ENCODE measurements around the gene MRPL50.

Gene MRPL50

DNA sequence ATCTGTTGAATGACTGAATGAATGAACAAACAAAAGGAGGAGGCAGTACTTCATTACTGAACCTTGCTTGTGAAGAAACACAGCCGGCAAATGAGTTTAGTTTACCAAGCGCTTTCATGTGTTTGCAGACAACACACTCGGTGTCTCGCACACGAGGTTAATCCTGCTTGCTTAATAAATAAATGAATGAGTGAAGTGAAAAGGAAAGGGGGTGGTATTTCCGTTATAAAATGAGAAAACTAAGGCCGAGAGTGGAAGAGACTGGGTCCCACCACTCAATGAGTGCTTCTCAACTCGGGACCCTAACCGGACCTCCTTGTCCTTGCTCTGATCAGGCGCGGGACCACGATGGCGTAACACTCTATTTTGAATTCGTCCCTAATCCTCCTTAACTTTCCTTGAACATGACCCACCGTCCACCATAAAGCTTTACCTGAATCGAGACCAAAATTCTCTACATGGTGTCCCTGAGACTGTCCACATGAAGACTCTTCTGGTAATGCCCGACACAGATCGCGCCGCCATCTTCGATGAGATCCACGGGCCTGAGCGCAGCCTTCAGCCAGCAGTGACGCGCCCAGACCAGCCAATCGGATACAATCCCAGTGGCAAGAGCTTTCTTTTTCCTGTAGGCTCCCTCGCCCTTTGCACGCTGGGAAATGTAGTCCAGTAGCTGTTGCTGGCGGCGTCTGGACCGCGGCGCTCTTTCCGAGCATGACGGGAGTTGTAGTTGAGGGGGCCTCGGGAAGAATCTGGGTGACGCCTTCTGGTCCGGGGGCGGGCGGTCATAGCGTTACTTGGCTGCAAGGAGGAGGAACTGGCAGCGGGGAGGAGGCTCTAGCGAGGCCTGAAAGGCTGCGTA lies at the start of gene MRPL50, which contains the start of gene ZNF189:
Gene MRPL50, minus strand, starts transcription at position 551 of the 862 bp plus-strand sequence. Its CDS starts 26 bp downstream, at position 525.
Gene ZNF189, plus strand, starts transcription at position 784 of the 862 bp plus-strand sequence. CDS start 306 bp downstream, outside the sequence.
- TF ChIP-seq ARNT (IDR thresholded peaks at IDR 0.05) (no peak), ZNF384 (IDR thresholded peaks at IDR 0.05) (no peak), NFRKB (IDR thresholded peaks at IDR 0.05) (peak; percentile 53; the same call in 1 of the 2 replicates), TARDBP (IDR thresholded peaks at IDR 0.05) (no peak), SUZ12 (IDR thresholded peaks at IDR 0.05) (no peak; the same call in 1 of the 2 replicates), FOXA1 (IDR thresholded peaks at IDR 0.05) (no peak), ELF4 (IDR thresholded peaks at IDR 0.05) (peak; percentile 63; the same call in 1 of the 2 replicates), LEF1 (IDR thresholded peaks at IDR 0.05; ENCODE audit: borderline replicate concordance) (no peak), HDGF (IDR thresholded peaks at IDR 0.05; ENCODE audit: borderline replicate concordance) (no peak), L3MBTL2 (conservative IDR thresholded peaks at IDR 0.05) (peak; percentile 81), CTBP1 (IDR thresholded peaks at IDR 0.05; ENCODE audit: borderline replicate concordance) (no peak), BHLHE40 (IDR thresholded peaks at IDR 0.05; ENCODE audit: borderline replicate concordance) (no peak)
- peak; percentile 94 for DNase-seq (ENCODE audit: extremely low spot score)
- POLR2A ChIA-PET: interaction anchor here (0.6 to 1.5 kb wide), 14 partner anchors 9 to 135 kb away, joined by 3 to 13 read pairs (median 4); partner anchors contain the start of gene RNF20
- CTCF ChIA-PET: interaction anchor here (1.1 to 1.3 kb wide), 2 partner anchors 10 to 51 kb away, joined by 3 to 7 read pairs; no protein-coding TSS in a partner anchor

DNA sequence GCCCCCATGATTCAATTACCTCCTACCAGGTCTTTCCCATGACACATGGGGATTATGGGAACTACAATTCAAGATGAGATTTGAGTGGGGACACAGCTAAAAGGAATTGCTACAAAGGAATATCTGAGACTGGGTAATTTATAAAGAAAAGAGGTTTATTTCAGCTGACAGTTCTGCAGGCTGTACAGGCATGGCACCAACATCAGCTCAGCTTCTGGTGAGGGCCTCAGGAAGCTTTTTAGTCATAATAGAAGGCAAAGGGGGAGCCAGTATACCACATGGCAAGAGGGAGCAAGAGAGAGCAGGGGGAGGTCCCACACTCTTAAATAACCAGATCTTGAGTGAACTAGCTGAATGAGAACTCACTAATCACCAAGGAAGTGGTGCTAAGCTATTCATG lies 48.3 kb upstream of the MRPL50 start:
- CTCF ChIA-PET: no interaction called here
- no peak for DNase-seq (ENCODE audit: extremely low spot score)
- POLR2A ChIA-PET: interaction anchor here (1.5 kb wide), 1 partner anchor 35 kb away, joined by 3 read pairs; no protein-coding TSS in a partner anchor
- TF ChIP-seq FOXM1 (IDR thresholded peaks at IDR 0.05; ENCODE audit: borderline replicate concordance): no peak
- no peak for TF ChIP-seq CTBP1 (IDR thresholded peaks at IDR 0.05; ENCODE audit: borderline replicate concordance)
- TF ChIP-seq ZNF384 (IDR thresholded peaks at IDR 0.05): no peak
- no peak for TF ChIP-seq SP1 (IDR thresholded peaks at IDR 0.05)
- no peak for TF ChIP-seq SUZ12 (IDR thresholded peaks at IDR 0.05)
- no peak for TF ChIP-seq TARDBP (IDR thresholded peaks at IDR 0.05)
- TF ChIP-seq, protein P1, sequence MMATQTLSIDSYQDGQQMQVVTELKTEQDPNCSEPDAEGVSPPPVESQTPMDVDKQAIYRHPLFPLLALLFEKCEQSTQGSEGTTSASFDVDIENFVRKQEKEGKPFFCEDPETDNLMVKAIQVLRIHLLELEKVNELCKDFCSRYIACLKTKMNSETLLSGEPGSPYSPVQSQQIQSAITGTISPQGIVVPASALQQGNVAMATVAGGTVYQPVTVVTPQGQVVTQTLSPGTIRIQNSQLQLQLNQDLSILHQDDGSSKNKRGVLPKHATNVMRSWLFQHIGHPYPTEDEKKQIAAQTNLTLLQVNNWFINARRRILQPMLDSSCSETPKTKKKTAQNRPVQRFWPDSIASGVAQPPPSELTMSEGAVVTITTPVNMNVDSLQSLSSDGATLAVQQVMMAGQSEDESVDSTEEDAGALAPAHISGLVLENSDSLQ (IDR thresholded peaks at IDR 0.05): no peak
- TF ChIP-seq NFRKB (IDR thresholded peaks at IDR 0.05): no peak
- no peak for TF ChIP-seq ELF4 (IDR thresholded peaks at IDR 0.05)
- no peak for TF ChIP-seq ARNT (IDR thresholded peaks at IDR 0.05)

DNA sequence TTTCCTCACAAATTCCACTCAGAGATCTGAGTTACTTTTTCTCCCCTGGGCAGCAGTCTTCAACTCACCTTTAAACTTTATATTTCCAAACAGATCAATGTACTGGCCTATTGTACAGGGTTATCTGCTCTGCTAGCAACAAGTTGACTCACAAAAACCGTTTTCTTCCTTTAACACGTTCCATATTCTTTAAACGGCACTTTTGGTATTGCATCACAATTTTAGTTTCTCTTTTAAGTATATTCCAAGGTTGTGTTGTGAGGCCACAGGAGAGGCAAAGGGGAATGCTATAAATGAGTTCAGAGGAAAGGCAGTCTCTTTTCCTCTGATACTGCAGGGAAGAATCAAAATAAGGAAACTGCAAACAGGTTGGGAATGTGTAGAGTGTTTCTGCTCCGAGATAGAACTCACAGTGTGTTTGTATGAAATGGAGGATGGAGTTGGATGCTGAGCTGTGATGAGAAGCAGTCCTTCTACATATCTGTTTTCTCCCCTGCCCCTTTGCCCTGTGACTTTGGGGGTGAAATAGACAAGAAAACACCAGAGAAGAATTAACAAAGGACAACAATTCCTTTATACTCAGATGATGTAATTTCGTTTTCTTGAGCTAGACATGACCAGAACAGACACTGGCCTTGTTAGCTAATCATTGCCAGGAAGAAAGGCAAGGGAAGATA lies 47.1 kb upstream of the MRPL50 start:
- DNase-seq (ENCODE audit: extremely low spot score): no peak
- TF ChIP-seq ZNF384 (IDR thresholded peaks at IDR 0.05) (no peak), FOXA1 (IDR thresholded peaks at IDR 0.05) (no peak), ELF4 (IDR thresholded peaks at IDR 0.05) (no peak), TARDBP (IDR thresholded peaks at IDR 0.05) (no peak), FOXM1 (IDR thresholded peaks at IDR 0.05; ENCODE audit: borderline replicate concordance) (no peak), SP1 (IDR thresholded peaks at IDR 0.05) (no peak), L3MBTL2 (conservative IDR thresholded peaks at IDR 0.05) (no peak), NFRKB (IDR thresholded peaks at IDR 0.05) (no peak), HDGF (IDR thresholded peaks at IDR 0.05; ENCODE audit: borderline replicate concordance) (no peak), CTBP1 (IDR thresholded peaks at IDR 0.05; ENCODE audit: borderline replicate concordance) (no peak), ARNT (IDR thresholded peaks at IDR 0.05) (no peak), FOXK2 (IDR thresholded peaks at IDR 0.05) (no peak)
- TF ChIP-seq, protein P1 (IDR thresholded peaks at IDR 0.05): no peak
- CTCF ChIA-PET: no interaction called here

DNA sequence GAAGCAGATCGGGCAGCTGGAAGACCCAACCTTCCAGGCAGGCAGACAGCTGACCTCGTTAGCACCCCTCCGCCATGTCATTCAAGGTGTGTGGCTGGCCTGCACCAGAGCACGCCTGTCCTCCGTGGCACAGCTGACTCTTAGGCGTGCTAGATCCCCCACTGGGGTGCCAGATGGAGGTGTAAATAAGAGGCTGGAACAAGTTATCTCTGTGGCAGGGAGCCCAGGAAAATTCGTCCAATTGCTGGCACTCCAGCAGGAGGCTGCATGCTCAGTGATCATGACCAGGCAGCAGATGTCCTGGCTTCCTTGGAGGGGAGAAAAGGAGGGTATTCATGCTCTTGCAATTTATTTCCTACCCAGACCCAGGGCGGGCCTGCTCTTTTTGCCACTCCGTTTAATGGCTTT lies 45.0 kb upstream of the MRPL50 start:
- ChIA-PET CTCF (no interaction called here), POLR2A (no interaction called here)
- TF ChIP-seq TARDBP (IDR thresholded peaks at IDR 0.05) (no peak), SUZ12 (IDR thresholded peaks at IDR 0.05) (no peak), BHLHE40 (IDR thresholded peaks at IDR 0.05; ENCODE audit: borderline replicate concordance) (no peak), SP1 (IDR thresholded peaks at IDR 0.05) (no peak), ZNF384 (IDR thresholded peaks at IDR 0.05) (no peak), CTBP1 (IDR thresholded peaks at IDR 0.05; ENCODE audit: borderline replicate concordance) (no peak), NFRKB (IDR thresholded peaks at IDR 0.05) (no peak), HDGF (IDR thresholded peaks at IDR 0.05; ENCODE audit: borderline replicate concordance) (no peak), ARNT (IDR thresholded peaks at IDR 0.05) (no peak)
- DNase-seq (ENCODE audit: extremely low spot score): no peak

More for the DNA sequence above, 47.1 kb upstream of the MRPL50 start:
- POLR2A ChIA-PET: interaction anchor here (1.5 kb wide), 1 partner anchor 36 kb away, joined by 3 read pairs; no protein-coding TSS in a partner anchor

DNA sequence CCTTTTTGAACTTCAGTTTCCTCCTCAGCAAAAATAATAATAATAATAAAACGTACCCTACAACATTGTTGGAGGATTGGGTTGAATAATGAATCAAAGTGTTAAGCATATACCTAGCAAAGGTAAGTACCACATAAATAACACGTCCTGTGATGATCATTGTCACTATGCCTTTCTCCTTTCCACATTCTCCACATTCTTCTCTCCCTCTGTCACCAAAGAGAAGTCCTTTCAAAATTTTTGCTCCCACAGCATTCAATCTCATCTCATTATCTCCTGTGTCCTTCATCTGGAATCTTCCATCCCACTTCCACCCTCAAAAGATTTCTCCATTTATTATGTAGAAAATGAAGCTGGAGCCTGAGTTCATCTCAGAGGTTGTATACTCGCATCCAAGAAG lies 44.3 kb upstream of the MRPL50 start:
- CTCF ChIA-PET: no interaction called here
- POLR2A ChIA-PET: no interaction called here
- no peak for DNase-seq (ENCODE audit: extremely low spot score)
- no peak for TF ChIP-seq FOXK2 (IDR thresholded peaks at IDR 0.05)
- TF ChIP-seq FOXM1 (IDR thresholded peaks at IDR 0.05; ENCODE audit: borderline replicate concordance): no peak
- TF ChIP-seq LEF1 (IDR thresholded peaks at IDR 0.05; ENCODE audit: borderline replicate concordance): no peak
- no peak for TF ChIP-seq ZNF384 (IDR thresholded peaks at IDR 0.05)
- no peak for TF ChIP-seq SUZ12 (IDR thresholded peaks at IDR 0.05)
- no peak for TF ChIP-seq ARNT (IDR thresholded peaks at IDR 0.05)

DNA sequence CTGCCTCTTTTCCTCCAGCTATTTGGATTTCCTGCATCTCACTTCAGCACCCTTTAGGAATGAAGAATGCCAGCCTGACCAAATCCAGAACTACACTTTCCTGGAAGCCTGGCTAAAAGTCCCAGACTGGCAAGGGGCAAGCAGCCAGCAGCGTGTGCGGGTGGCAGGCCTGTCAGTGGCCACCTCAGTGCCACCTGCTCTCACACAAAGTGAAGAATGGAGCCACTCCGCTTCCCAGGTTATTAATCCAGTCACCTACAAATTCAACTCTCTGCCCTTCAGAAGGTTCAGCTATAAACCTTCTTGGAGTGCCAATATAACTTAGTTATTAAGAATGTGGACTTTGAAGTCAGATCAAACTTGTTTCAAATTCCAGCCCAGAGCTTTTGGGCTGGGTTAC lies 43.9 kb upstream of the MRPL50 start:
- CTCF ChIA-PET: no interaction called here
- DNase-seq (ENCODE audit: extremely low spot score): no peak
- POLR2A ChIA-PET: no interaction called here
- TF ChIP-seq ZNF384 (IDR thresholded peaks at IDR 0.05) (no peak), FOXM1 (IDR thresholded peaks at IDR 0.05; ENCODE audit: borderline replicate concordance) (no peak), LEF1 (IDR thresholded peaks at IDR 0.05; ENCODE audit: borderline replicate concordance) (no peak), SUZ12 (IDR thresholded peaks at IDR 0.05) (no peak), SP1 (IDR thresholded peaks at IDR 0.05) (no peak), NFRKB (IDR thresholded peaks at IDR 0.05) (no peak), CTBP1 (IDR thresholded peaks at IDR 0.05; ENCODE audit: borderline replicate concordance) (no peak), BHLHE40 (IDR thresholded peaks at IDR 0.05; ENCODE audit: borderline replicate concordance) (no peak), L3MBTL2 (conservative IDR thresholded peaks at IDR 0.05) (no peak), FOXA1 (IDR thresholded peaks at IDR 0.05) (no peak), HDGF (IDR thresholded peaks at IDR 0.05; ENCODE audit: borderline replicate concordance) (no peak), TARDBP (IDR thresholded peaks at IDR 0.05) (no peak)

All from HEK293T (cell line).